Cardiac muscle cell (in vitro differentiated cells and primary cell): Measurements from ENCODE around the gene MEPCE. TPM values are rescaled to one million over a fixed set of nuclear protein-coding genes. Genes with fewer than 3 reads are reported as not detected.
A peak's percentile ranks its signal among the peaks of the same experiment; 100 is the strongest.

Source experiments
- DNase-seq, 2 donors: peaks; one replicate each; pipeline versions ENCODE4 v3.0.0 to v3.0.0-alpha.2; 2010 to 2017; ENCODE audit warnings: low read depth in 1 of 2, low spot score in 1 of 2
- H3K27ac ChIP-seq: fragments of 200-600 bp; sonication (generic); 2 replicates; pipeline ENCODE4 v1.5.1; 2016
- H3K27me3 ChIP-seq: fragments of 200-600 bp; sonication (generic); 2 replicates; pipeline ENCODE4 v1.6.0; 2016; ENCODE audit warnings: control low read depth
- H3K36me3 ChIP-seq: fragments of 200-600 bp; sonication (generic); 2 replicates; pipeline ENCODE4 v1.5.1; 2016; ENCODE audit warnings: control low read depth
- H3K4me1 ChIP-seq: fragments of 200-600 bp; sonication (generic); 2 replicates; pipeline ENCODE4 v1.8.1; 2017; ENCODE audit warnings: low read depth, mild to moderate bottlenecking, mixed run types
- H3K4me3 ChIP-seq: fragments of 200-600 bp; sonication (generic); 2 replicates; pipeline ENCODE4 v1.5.1; 2016; ENCODE audit warnings: mild to moderate bottlenecking
- H3K9me3 ChIP-seq: fragments of 200-600 bp; sonication (generic); 2 replicates; pipeline ENCODE4 v1.5.1; 2017; ENCODE audit warnings: low read depth, mild to moderate bottlenecking, control low read depth
- polyA plus RNA-seq: library from polyadenylated mRNA; unstranded; fragments of >200 nt; fragmentation: Nextera tagmentation; extraction: Ambion mirVana; gene quantifications from 2 replicates; pipeline ENCODE4 v1.2.1, GENCODE V29; 2016
- total RNA-seq: library from RNA; depleted of rRNA; stranded (reverse); fragments of >200 nt; gene quantifications from 2 replicates; pipeline ENCODE4 v1.2.3, GENCODE V29; 2016
- TF ChIP-seq, protein P1 (sequence below): IDR thresholded peaks from 2 replicates; pipeline ENCODE4 v1.5.1; 2012; ENCODE audit warnings: low read depth, mild to moderate bottlenecking, low read length

The MEPCE gene
- total and polyA plus RNA-seq, 2 experiments from 2014 or later: 21.5 to 41.7 TPM

DNA sequence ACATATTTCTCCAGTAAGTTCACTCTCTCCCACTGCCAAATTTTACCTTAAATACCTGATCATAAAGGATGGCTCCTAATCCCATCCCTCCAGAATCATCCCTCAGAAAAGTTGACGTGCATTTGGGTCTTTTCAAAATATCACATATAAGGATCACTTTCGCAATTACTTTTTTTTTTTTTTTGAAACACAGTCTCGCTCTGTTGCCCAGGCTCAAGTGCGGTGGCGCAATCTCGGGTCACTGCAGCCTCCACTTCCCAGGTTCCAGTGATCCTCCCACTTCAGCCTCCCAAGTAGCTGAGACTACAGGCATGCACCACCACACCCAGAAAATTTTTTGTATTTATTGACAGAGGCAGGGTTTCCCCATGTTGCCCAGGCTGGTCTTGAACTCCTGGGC lies 18.5 kb upstream of the MEPCE start:
- TF ChIP-seq, protein P1, sequence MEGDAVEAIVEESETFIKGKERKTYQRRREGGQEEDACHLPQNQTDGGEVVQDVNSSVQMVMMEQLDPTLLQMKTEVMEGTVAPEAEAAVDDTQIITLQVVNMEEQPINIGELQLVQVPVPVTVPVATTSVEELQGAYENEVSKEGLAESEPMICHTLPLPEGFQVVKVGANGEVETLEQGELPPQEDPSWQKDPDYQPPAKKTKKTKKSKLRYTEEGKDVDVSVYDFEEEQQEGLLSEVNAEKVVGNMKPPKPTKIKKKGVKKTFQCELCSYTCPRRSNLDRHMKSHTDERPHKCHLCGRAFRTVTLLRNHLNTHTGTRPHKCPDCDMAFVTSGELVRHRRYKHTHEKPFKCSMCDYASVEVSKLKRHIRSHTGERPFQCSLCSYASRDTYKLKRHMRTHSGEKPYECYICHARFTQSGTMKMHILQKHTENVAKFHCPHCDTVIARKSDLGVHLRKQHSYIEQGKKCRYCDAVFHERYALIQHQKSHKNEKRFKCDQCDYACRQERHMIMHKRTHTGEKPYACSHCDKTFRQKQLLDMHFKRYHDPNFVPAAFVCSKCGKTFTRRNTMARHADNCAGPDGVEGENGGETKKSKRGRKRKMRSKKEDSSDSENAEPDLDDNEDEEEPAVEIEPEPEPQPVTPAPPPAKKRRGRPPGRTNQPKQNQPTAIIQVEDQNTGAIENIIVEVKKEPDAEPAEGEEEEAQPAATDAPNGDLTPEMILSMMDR: no peak
- no peak for DNase-seq
- Histone ChIP-seq H3K4me3 (no peak overlapping the region), H3K27me3 (peaks cover 8% of the 10 kb centered on the region), H3K27ac (no peak overlapping the region), H3K36me3 (no peaks in the 10 kb centered on the region), H3K9me3 (no peaks in the 10 kb centered on the region), H3K4me1 (no peaks in the 10 kb centered on the region)

DNA sequence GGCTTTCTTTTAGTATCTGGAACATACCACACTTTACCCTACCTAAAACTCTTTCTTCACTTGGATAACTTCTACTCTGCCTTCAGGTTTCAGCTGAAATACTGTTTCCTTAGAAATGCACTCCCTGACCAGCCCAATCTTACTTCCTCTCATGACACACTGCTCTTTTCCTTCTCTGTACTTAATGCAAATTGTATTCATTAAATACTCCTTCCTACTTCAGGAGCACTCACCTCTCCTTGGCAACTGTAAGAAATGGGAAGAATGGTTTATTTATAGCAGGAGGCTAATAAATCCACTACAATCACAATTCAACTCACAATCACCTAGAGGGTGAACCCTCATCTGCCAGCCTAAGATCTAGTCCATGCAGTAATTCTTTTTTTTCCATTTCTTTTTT lies 16.3 kb upstream of the MEPCE start:
- Histone ChIP-seq H3K27me3 (peaks cover 8% of the 10 kb centered on the region), H3K4me1 (no peaks in the 10 kb centered on the region), H3K4me3 (no peak overlapping the region), H3K27ac (no peak overlapping the region), H3K36me3 (no peaks in the 10 kb centered on the region), H3K9me3 (no peaks in the 10 kb centered on the region)
- DNase-seq: no peak
- TF ChIP-seq, protein P1: no peak

DNA sequence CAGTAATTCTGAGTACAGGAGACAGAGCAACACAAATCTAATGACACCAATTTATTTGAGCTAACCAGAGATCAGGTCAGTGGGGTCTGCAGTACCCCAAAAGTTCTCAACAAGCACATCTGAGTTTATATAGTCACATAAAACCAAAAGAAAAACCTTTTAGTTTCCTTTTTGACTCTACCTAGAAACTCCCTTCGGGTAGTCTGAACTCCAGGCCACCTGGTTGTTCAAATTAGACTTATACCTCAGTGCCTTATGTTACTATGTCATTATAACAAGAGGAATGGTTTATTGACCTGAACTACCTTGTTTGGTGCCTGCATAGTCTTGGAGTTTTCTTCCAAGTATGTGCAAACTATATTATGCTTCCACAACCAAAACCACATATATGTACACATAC lies 15.7 kb upstream of the MEPCE start:
- peaks cover 8% of the 10 kb centered on the region for H3K27me3 ChIP-seq
- H3K36me3 ChIP-seq: no peaks in the 10 kb centered on the region
- no peaks in the 10 kb centered on the region for H3K9me3 ChIP-seq
- H3K4me1 ChIP-seq: no peaks in the 10 kb centered on the region
- H3K4me3 ChIP-seq: no peak overlapping the region
- TF ChIP-seq, protein P1: no peak
- DNase-seq: no peak
- H3K27ac ChIP-seq: no peak overlapping the region

DNA sequence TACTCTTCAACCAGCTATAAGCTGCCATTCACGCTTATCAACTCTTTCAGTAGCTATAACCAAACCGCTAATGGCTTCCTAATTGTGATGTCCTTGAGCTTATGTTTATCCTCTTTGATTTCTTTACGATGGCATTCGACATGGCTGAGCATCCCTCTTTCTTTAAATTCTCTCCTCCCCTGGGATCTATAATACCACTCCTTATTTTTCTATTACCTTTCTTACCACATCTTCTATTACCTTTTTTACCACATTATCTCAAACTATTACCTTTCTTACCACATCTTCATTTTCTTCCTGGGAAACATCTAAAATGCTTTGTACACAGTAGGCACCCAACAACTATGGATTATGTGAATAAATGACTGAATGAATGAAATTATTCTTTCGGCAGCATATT lies 14.2 kb upstream of the MEPCE start:
- no peaks in the 10 kb centered on the region for H3K9me3 ChIP-seq
- no peak overlapping the region for H3K4me3 ChIP-seq
- DNase-seq: no peak
- peaks cover 5% of the 10 kb centered on the region for H3K27me3 ChIP-seq
- H3K4me1 ChIP-seq: no peaks in the 10 kb centered on the region
- no peak overlapping the region for H3K27ac ChIP-seq
- TF ChIP-seq, protein P1: no peak
- no peaks in the 10 kb centered on the region for H3K36me3 ChIP-seq

DNA sequence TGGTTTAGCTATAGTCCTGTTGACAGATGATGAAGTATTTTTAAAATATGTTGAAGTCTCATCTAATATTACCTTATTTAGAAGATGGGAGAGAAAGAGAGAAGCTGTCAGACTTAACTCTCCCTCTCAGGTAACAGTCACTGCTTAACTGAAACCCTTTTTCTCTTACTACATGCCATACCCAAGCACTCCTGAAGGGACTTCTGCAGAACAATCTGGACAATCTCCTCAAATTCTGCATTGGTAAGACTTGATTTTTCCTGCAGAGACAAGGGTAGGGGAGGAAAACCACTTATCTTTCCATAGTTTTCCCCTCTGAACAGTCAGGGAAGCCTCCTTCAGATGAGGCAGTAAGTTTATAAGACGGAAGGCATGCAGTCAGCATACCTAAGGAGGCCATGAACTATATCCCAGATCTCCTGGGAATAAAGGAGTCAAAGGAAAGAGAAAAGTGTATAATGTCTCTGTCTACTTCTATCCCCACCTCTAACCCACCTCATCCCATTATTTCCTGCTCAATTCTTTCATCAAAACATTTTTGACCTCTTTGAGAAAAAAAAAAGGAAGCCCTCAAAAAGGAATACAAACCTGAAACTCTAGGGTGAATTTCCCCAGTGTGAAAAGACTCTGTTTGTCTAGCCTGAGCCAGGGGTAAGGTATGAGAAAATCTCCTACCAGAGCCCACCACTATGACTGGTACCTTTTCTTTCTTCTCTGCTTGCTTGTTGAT lies 10.5 kb upstream of the MEPCE start:
- TF ChIP-seq, protein P1: no peak
- Histone ChIP-seq H3K27me3 (no peaks in the 10 kb centered on the region), H3K4me1 (no peaks in the 10 kb centered on the region), H3K9me3 (no peaks in the 10 kb centered on the region), H3K27ac (no peak overlapping the region), H3K4me3 (no peak overlapping the region), H3K36me3 (no peaks in the 10 kb centered on the region)
- DNase-seq: peak in 1 of 2 donors; percentile 13
